Measurements from ENCODE around the gene GPR146. TPM values are rescaled to one million over a fixed set of nuclear protein-coding genes. Genes with fewer than 3 reads are reported as not detected.

Gene GPR146
- total and polyA plus RNA-seq, 2 of the 13 experiments (the other 11 are each of a cell fraction or from before 2014, with no cell fraction given) = 2.0 to 15.9 TPM

DNA sequence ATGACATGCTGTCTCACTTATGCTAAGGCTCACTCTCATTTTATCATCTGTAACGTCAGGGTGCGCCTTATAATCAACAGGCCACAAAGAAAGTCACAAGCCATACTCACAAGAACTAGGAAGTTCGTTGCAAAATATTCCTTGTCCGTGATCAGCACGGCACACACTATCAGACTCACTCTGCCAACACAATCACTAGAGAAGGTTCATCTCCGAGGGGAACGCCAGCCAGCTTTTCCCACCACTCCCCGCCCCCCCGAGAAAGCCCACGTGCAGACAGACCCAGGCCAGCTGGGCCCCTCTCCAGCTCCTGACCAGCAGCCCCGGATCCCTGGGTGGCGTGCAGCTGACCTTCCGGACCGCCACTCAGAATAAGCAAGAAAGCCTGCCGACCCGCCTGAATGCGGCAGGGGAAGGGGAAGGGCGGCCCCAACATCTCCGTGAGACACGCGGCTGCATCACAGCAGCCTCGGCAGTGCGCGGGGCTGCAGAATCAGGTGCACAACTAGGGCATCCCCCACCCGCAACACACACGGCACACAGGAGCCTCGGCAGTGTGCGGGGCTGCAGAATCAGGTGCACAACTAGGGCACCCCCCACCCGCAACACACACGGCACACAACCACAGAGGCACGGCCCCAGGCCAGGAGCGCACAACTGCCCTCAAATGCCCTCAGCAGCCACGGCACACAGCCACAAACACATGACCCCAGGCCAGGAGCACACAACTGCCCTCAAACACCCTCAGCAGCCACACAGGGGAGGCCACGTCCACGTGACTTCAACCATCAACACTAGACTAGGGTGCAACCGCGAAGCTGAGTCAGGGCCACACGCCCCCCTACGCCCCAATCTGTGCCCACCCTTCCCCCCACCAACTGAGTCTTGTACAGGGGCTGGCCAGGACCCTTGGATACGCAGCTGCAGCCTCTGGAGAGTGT is 2.5 kb upstream of the GPR146 start:
- ChIA-PET CTCF (ENCODE audit: low intra/inter-chr PET ratio, low total read pairs) (no interaction called here), POLR2A (no interaction called here)
- no peak overlapping the region for H3K4me2 ChIP-seq (ENCODE audit: low read depth, low read length)
- 94% methylated on average over 15 of the region's 40 CpGs for WGBS (ENCODE audit: low lambda C conversion rate)
- H3K79me2 ChIP-seq (ENCODE audit: insufficient read depth, low read length) = peaks cover 17% of the 10 kb centered on the region
- TF ChIP-seq, protein P1, sequence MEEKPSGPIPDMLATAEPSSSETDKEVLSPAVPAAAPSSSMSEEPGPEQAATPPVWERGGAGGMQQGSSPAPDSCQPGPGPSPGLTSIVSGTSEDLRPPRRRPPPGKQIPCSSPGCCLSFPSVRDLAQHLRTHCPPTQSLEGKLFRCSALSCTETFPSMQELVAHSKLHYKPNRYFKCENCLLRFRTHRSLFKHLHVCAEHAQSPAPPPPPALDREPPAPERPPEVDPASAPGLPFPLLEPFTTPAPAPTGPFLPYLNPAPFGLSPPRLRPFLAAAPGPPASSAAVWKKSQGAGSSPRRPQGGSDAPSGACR (CRISPR knock-in tag; IDR thresholded peaks at IDR 0.05) = no peak
- TF ChIP-seq, protein P2, sequence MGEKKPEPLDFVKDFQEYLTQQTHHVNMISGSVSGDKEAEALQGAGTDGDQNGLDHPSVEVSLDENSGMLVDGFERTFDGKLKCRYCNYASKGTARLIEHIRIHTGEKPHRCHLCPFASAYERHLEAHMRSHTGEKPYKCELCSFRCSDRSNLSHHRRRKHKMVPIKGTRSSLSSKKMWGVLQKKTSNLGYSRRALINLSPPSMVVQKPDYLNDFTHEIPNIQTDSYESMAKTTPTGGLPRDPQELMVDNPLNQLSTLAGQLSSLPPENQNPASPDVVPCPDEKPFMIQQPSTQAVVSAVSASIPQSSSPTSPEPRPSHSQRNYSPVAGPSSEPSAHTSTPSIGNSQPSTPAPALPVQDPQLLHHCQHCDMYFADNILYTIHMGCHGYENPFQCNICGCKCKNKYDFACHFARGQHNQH (CRISPR knock-in tag; IDR thresholded peaks at IDR 0.05) = no peak
- TF ChIP-seq ADNP (CRISPR knock-in tag; IDR thresholded peaks at IDR 0.05) = no peak
- no peak for TF ChIP-seq NFE2L2 (IDR thresholded peaks at IDR 0.05; ENCODE audit: low read length)
- TF ChIP-seq, protein P3, sequence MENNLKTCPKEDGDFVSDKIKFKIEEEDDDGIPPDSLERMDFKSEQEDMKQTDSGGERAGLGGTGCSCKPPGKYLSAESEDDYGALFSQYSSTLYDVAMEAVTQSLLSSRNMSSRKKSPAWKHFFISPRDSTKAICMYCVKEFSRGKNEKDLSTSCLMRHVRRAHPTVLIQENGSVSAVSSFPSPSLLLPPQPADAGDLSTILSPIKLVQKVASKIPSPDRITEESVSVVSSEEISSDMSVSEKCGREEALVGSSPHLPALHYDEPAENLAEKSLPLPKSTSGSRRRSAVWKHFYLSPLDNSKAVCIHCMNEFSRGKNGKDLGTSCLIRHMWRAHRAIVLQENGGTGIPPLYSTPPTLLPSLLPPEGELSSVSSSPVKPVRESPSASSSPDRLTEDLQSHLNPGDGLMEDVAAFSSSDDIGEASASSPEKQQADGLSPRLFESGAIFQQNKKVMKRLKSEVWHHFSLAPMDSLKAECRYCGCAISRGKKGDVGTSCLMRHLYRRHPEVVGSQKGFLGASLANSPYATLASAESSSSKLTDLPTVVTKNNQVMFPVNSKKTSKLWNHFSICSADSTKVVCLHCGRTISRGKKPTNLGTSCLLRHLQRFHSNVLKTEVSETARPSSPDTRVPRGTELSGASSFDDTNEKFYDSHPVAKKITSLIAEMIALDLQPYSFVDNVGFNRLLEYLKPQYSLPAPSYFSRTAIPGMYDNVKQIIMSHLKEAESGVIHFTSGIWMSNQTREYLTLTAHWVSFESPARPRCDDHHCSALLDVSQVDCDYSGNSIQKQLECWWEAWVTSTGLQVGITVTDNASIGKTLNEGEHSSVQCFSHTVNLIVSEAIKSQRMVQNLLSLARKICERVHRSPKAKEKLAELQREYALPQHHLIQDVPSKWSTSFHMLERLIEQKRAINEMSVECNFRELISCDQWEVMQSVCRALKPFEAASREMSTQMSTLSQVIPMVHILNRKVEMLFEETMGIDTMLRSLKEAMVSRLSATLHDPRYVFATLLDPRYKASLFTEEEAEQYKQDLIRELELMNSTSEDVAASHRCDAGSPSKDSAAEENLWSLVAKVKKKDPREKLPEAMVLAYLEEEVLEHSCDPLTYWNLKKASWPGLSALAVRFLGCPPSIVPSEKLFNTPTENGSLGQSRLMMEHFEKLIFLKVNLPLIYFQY (CRISPR knock-in tag; IDR thresholded peaks at IDR 0.05; ENCODE audit: borderline replicate concordance) = no peak
- no peak for TF ChIP-seq ZC3H13 (CRISPR knock-in tag; IDR thresholded peaks at IDR 0.05)
- TF ChIP-seq SP5 (CRISPR knock-in tag; IDR thresholded peaks at IDR 0.05; ENCODE audit: borderline replicate concordance, low read depth) = no peak
- TF ChIP-seq ZNF30 (CRISPR knock-in tag; IDR thresholded peaks at IDR 0.05) = no peak
- no peak for TF ChIP-seq HMG20B (CRISPR knock-in tag; conservative IDR thresholded peaks at IDR 0.05)
- no peak for TF ChIP-seq GPN1 (CRISPR knock-in tag; IDR thresholded peaks at IDR 0.05; ENCODE audit: borderline replicate concordance)
- TF ChIP-seq ZNF205 (CRISPR knock-in tag; IDR thresholded peaks at IDR 0.05) = no peak
- no peak for TF ChIP-seq ZNF816 (CRISPR knock-in tag; IDR thresholded peaks at IDR 0.05; ENCODE audit: borderline replicate concordance)
- TF ChIP-seq, protein P4, sequence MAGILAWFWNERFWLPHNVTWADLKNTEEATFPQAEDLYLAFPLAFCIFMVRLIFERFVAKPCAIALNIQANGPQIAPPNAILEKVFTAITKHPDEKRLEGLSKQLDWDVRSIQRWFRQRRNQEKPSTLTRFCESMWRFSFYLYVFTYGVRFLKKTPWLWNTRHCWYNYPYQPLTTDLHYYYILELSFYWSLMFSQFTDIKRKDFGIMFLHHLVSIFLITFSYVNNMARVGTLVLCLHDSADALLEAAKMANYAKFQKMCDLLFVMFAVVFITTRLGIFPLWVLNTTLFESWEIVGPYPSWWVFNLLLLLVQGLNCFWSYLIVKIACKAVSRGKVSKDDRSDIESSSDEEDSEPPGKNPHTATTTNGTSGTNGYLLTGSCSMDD (CRISPR knock-in tag; IDR thresholded peaks at IDR 0.05) = no peak
- no peak for TF ChIP-seq ZKSCAN8 (CRISPR knock-in tag; IDR thresholded peaks at IDR 0.05; ENCODE audit: borderline replicate concordance)
- no peak for TF ChIP-seq XRCC5 (optimal IDR thresholded peaks at IDR 0.05; ENCODE audit: low read length)
- no peak for TF ChIP-seq CEBPB (IDR thresholded peaks at IDR 0.05; ENCODE audit: borderline replicate concordance, low read depth, low read length)
- TF ChIP-seq ZNF782 (CRISPR knock-in tag; IDR thresholded peaks at IDR 0.05; ENCODE audit: borderline replicate concordance) = no peak
- TF ChIP-seq NCOA1 (CRISPR knock-in tag; IDR thresholded peaks at IDR 0.05) = no peak
- intact Hi-C loops (cut with micrococcal nuclease; ENCODE audit: unreplicated experiment) (no loop called here), in situ Hi-C loops (cut with HindIII; ENCODE audit: extremely low pct_ligation_motif_present, low pct_unique_long_range_greater_than_20kb) (no loop called here)
- peak overlapping the region; percentile 17 for H3K27ac ChIP-seq (ENCODE audit: extremely low read length, insufficient read depth, low read length)
- no peaks in the 10 kb centered on the region; a peak in 2 of 5 replicates for H3K27me3 ChIP-seq (ENCODE audit: control insufficient read depth in 1 of 2, insufficient read depth in 2 of 2, low read length in 2 of 2)
- no peak overlapping the region for H3K4me3 ChIP-seq (replicated peaks in 1 of 3; ENCODE audit: insufficient read depth in 1 of 3, low read depth in 2 of 3, low read length in 3 of 3)
- H3K9me3 ChIP-seq (ENCODE audit: low read length) = no peaks in the 10 kb centered on the region
- H3K36me3 ChIP-seq (replicated peaks in 1 of 2; ENCODE audit: control insufficient read depth in 1 of 2, insufficient read depth in 2 of 2, low read length in 2 of 2) = peaks cover 0 to 1% of the 10 kb centered on the region in 2 experiments; a peak in 1 of 5 replicates
- no peak overlapping the region for H3K9ac ChIP-seq (ENCODE audit: insufficient read depth, low read depth, low read length)
- DNase-seq (ENCODE audit: low spot score) = no peak
- peaks cover 55% of the 10 kb centered on the region for H3K4me1 ChIP-seq (ENCODE audit: insufficient read depth, low read length)
- no peak for ATAC-seq
- BruUV-seq (replicated peaks) = no TSS peak
- no peak overlapping the region for H2AFZ ChIP-seq (ENCODE audit: low read length)
- FAIRE-seq = no peak
- no peaks in the 10 kb centered on the region for H4K20me1 ChIP-seq (ENCODE audit: insufficient read depth, low read length)

Measured in HepG2 (cell line).